Sigmoid colon (tissue), 7 donors: Measurements from ENCODE around the gene IL34. TPM values are rescaled to one million over a fixed set of nuclear protein-coding genes. Genes with fewer than 3 reads are reported as not detected.

Experiments used
- DNase-seq: peaks from one replicate; pipeline ENCODE4 v3.0.0-alpha.2; 2019
- H3K27ac ChIP-seq, 4 donors: fragments of 200-600 bp; sonication (generic); one replicate each; pipeline ENCODE4 v1.5.1; 2016 to 2019; ENCODE audit warnings: mild to moderate bottlenecking in 1 of 4
- H3K27me3 ChIP-seq, 3 donors: fragments of 200-600 bp; sonication (generic); one replicate each; pipeline ENCODE4 v1.5.1; 2019; ENCODE audit warnings: mild to moderate bottlenecking in 1 of 3
- H3K36me3 ChIP-seq, 4 donors: fragments of 200-600 bp; sonication (generic); one replicate each; pipeline ENCODE4 v1.5.1; 2016 to 2019
- H3K4me1 ChIP-seq, 4 donors: fragments of 200-600 bp; sonication (generic); one replicate each; pipeline ENCODE4 v1.5.1; 2017 to 2019
- H3K4me3 ChIP-seq, 4 donors: fragments of 200-600 bp; sonication (generic); one replicate each; pipeline ENCODE4 v1.5.1; 2017 to 2019; ENCODE audit warnings: mild to moderate bottlenecking in 2 of 4, moderate library complexity in 1 of 4
- H3K9me3 ChIP-seq, 4 donors: fragments of 200-600 bp in 3 of 4; sonication (generic) in 3 of 4; one replicate each; pipeline versions ENCODE4 v1.5.1 to v1.6.1; 2013 to 2019
- EP300 ChIP-seq, 4 donors: sonication (generic); formaldehyde crosslinking; IDR thresholded peaks; one replicate each; pipeline ENCODE4 v1.6.1; 2017; ENCODE audit warnings: antibody characterized with exemption in 4 of 4
- POLR2A ChIP-seq, 2 donors: fragments of 450-650 bp; IDR thresholded peaks; one replicate each; pipeline ENCODE4 v1.6.1; 2016; ENCODE audit warnings: antibody characterized with exemption in 2 of 2, mild to moderate bottlenecking in 2 of 2, moderate library complexity in 2 of 2
- POLR2AphosphoS5 ChIP-seq, 4 donors: sonication (generic); formaldehyde crosslinking; IDR thresholded peaks; one replicate each; pipeline ENCODE4 v1.6.1; 2017; ENCODE audit warnings: antibody characterized with exemption in 4 of 4
- WGBS, 2 donors: extraction: QIAGEN DNeasy Blood & Tissue Kit; methylation state at CpG; one replicate each; pipeline ENCODE4 v1.1.7; 2013; 5-methylcytosine and 5-hydroxymethylcytosine counted together
- intact Hi-C: fragments of 100-400 bp; cut with DNase I; formaldehyde crosslinking; loops from one replicate; pipeline ENCODE4 v1.15.1; 2023
- polyA plus RNA-seq, 3 donors: library from polyadenylated mRNA; stranded (reverse); fragments of 200-250 nt; gene quantifications; one replicate each; pipeline ENCODE4 v1.2.3, GENCODE V29; 2013
- total RNA-seq, 4 donors: library from RNA; depleted of rRNA; stranded (reverse); fragments of >200 nt; gene quantifications; one replicate each; pipeline ENCODE4 v1.1.0, GENCODE V29; 2016
- TF ChIP-seq, protein P1 (sequence below), 4 experiments: fragments of 450-650 bp in 3 of 4; fragments of 200-600 bp in 1 of 4; IDR thresholded peaks; one replicate each; pipeline ENCODE4 v1.5.1; 2016 to 2019; ENCODE audit warnings: antibody characterized with exemption in 4 of 4, mild to moderate bottlenecking in 3 of 4, moderate library complexity in 2 of 4
- donor health status: healthy with polysubstance abuse.
- donor health status: Bipolar disorder and iron deficiency.
- donor health status: healthy.

The IL34 gene
- total and polyA plus RNA-seq, 7 donors, result 1.8 to 5.5 (median 4.6) TPM; not detected in 2

DNA sequence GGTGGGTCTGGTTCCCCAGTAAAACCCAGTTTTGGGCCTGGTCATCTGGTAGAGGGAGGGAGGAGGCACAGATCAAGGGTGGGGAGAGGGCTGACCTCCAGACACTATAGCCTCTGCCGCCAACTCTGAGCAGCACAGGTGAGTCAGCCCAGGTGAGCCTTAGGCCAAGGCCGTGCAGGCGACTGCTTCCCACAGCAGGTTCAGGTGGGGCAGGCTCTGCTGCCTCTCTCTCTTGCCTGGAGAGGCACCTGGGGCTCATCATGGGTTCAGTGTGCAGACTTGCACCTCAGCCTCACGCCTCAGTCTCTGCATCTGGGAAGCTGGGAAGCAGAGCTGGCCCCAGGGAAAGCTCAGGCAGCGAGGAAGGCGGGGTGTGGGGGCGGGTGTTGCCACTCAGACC is 37.8 kb upstream of the IL34 start:
- Histone ChIP-seq H3K4me1 (no peaks in the 10 kb centered on the region), H3K4me3 (no peak overlapping the region), H3K27me3 (no peaks in the 10 kb centered on the region), H3K36me3 (no peaks in the 10 kb centered on the region), H3K9me3 (no peaks in the 10 kb centered on the region), H3K27ac (no peak overlapping the region)
- intact Hi-C loops, result no loop called here
- WGBS, 2 donors, result 68 to 87% methylated on average over 7 of the region's 7 CpGs
- no peak for DNase-seq
- TF ChIP-seq EP300 (IDR thresholded peaks at IDR 0.05), result no peak
- TF ChIP-seq POLR2AphosphoS5 (IDR thresholded peaks at IDR 0.05), result no peak
- no peak for TF ChIP-seq POLR2A (IDR thresholded peaks at IDR 0.05)
- TF ChIP-seq, protein P1, sequence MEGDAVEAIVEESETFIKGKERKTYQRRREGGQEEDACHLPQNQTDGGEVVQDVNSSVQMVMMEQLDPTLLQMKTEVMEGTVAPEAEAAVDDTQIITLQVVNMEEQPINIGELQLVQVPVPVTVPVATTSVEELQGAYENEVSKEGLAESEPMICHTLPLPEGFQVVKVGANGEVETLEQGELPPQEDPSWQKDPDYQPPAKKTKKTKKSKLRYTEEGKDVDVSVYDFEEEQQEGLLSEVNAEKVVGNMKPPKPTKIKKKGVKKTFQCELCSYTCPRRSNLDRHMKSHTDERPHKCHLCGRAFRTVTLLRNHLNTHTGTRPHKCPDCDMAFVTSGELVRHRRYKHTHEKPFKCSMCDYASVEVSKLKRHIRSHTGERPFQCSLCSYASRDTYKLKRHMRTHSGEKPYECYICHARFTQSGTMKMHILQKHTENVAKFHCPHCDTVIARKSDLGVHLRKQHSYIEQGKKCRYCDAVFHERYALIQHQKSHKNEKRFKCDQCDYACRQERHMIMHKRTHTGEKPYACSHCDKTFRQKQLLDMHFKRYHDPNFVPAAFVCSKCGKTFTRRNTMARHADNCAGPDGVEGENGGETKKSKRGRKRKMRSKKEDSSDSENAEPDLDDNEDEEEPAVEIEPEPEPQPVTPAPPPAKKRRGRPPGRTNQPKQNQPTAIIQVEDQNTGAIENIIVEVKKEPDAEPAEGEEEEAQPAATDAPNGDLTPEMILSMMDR (IDR thresholded peaks at IDR 0.05), result no peak

DNA sequence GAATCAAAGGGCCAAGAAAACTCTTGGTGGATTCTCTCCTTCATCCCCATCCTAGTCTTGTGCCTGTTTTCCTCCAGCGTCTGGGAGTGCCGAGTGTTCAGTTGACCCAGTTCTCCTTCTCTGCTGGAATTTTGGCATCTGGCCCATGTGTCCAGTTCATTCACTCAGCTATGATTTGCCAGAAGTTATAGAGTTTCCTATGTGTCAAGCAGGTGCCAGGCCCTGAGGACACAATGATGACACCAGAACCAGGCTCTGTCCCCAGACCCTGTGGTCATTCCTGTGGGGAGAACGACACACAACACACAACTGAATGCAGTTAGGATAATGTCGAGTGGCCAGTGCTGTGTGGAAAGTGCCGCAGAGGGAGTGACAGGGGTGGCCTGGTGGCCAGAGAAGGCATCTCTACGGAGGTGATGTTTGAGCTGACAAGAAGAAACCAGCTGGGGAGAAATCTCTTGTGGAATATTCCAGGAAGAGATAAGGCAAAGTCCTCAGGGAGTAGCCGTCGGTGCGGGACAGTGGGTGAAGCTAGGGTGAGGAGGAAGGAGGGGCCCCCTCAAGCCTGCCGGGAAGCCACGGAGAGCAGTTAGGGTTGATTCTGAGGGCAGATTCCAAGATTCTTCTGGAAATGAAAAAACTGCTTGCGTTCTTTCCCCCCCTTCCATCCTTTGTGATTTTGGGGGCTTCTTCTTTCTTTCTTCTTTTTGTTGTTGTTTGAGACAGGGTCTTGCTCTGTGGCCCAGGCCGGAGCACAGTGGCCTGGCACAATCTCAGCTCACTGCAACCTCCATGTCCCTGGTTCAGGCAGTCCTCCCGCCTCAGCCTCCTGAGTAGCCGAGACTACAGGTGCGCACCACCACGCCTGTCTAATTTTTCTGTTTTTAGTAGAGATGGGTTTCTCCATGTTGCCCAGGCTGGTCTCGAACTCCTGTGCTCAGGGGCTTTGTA is 35.8 kb upstream of the IL34 start:
- H3K4me1 ChIP-seq, result peaks cover 0 to 12% (median 6%) of the 10 kb centered on the region in 4 donors

DNA sequence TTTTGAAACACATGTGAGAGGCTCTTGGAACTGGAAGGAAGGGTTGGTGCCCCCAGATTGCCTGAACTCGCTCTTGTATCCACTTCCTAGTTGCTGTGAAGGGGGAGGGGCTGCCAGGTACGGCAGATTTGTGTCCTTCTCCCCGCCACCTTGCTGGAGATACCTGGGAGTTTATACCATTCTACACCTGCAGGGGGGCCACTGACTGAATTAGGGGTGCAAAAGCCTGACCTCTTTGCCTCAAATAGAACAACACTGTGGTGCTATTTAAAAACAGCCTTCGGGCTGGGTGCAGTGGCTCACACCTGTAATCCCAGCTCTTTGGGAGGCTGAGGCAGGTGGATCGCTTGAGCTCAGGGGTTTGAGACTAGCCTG is 35.1 kb upstream of the IL34 start:
- no peak for TF ChIP-seq POLR2AphosphoS5 (IDR thresholded peaks at IDR 0.05)
- TF ChIP-seq, protein P1 (IDR thresholded peaks at IDR 0.05), result no peak
- TF ChIP-seq POLR2A (IDR thresholded peaks at IDR 0.05), result no peak
- no peak for TF ChIP-seq EP300 (IDR thresholded peaks at IDR 0.05)
- H3K4me3 ChIP-seq, result no peak overlapping the region
- H3K27ac ChIP-seq, result no peak overlapping the region
- DNase-seq, result no peak
- intact Hi-C loops, result no loop called here
- H3K4me1 ChIP-seq, result peaks cover 0 to 12% (median 6%) of the 10 kb centered on the region in 4 donors
- no peaks in the 10 kb centered on the region for H3K27me3 ChIP-seq
- no peaks in the 10 kb centered on the region for H3K9me3 ChIP-seq
- H3K36me3 ChIP-seq, result no peaks in the 10 kb centered on the region
- WGBS, 2 donors, result 91 to 94% methylated on average over 5 of the region's 5 CpGs

More for the DNA sequence above, 35.8 kb upstream of the IL34 start:
- intact Hi-C loops, result no loop called here
- Histone ChIP-seq H3K4me3 (no peak overlapping the region), H3K27me3 (no peaks in the 10 kb centered on the region), H3K9me3 (no peaks in the 10 kb centered on the region), H3K36me3 (no peaks in the 10 kb centered on the region), H3K27ac (no peak overlapping the region)
- TF ChIP-seq EP300 (IDR thresholded peaks at IDR 0.05) (no peak), POLR2A (IDR thresholded peaks at IDR 0.05) (no peak), POLR2AphosphoS5 (IDR thresholded peaks at IDR 0.05) (no peak)
- TF ChIP-seq, protein P1 (IDR thresholded peaks at IDR 0.05), result no peak
- no peak for DNase-seq
- WGBS, 2 donors, result 47 to 73% methylated on average over 18 of the region's 18 CpGs

DNA sequence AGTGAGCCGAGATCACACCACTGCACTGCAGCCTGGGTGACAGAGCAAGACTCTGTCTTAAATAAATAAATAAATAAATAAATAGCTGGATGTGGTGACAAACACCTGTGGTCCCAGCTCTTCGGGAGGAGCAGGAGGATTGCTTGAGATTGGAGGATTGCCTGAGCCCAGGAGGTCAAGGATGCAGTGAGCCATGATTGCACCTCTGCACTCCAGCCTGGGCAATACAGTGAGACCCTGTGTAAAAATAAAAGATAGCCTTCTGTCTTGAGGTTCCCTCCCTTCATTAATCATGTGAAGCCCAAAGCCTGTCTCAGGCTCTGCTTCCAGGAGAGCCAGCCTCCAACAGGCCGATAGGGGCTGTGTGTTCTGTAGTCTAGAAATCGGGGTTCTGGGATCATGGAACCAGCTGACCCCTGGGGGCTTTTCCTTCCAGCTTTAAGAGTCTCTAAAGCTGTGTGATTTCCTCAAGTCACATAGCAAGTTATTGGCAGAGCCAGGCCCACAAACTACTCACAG is 34.5 kb upstream of the IL34 start:
- intact Hi-C loops, result no loop called here
- H3K9me3 ChIP-seq, result no peaks in the 10 kb centered on the region
- H3K27ac ChIP-seq, result no peak overlapping the region
- no peaks in the 10 kb centered on the region for H3K27me3 ChIP-seq
- no peak overlapping the region for H3K4me3 ChIP-seq
- TF ChIP-seq POLR2A (IDR thresholded peaks at IDR 0.05), result no peak
- TF ChIP-seq POLR2AphosphoS5 (IDR thresholded peaks at IDR 0.05), result no peak
- TF ChIP-seq, protein P1 (IDR thresholded peaks at IDR 0.05), result no peak
- no peak for TF ChIP-seq EP300 (IDR thresholded peaks at IDR 0.05)
- no peak for DNase-seq
- no peaks in the 10 kb centered on the region for H3K36me3 ChIP-seq
- 82 to 93% methylated on average over 4 of the region's 4 CpGs for WGBS, 2 donors
- H3K4me1 ChIP-seq, result peaks cover 0 to 12% (median 6%) of the 10 kb centered on the region in 4 donors
